Choroid plexus epithelial cell (primary cell): Measurements from ENCODE around the gene CFAP20DC.

ENCODE experiments used
- DNase-seq: peaks from one replicate; pipeline ENCODE4 v3.0.0-alpha.2; 2010; ENCODE audit warnings: low read depth
- H3K4me3 ChIP-seq: 2 replicates; pipeline ENCODE4 v1.5.1; 2011; ENCODE audit warnings: low read depth, mild to moderate bottlenecking, control low read depth, low read length, moderate library complexity
- CTCF ChIP-seq: conservative IDR thresholded peaks from 2 replicates; pipeline ENCODE4 v1.5.1; 2011; ENCODE audit warnings: low read depth, mild to moderate bottlenecking, control low read depth, inconsistent platforms, low read length, moderate library complexity

CFAP20DC gene

GRCh38 chr3:58766587-58767282 lies 283.1 kb downstream of the CFAP20DC start:
- DNase-seq: no peak
- no peak for TF ChIP-seq CTCF
- H3K4me3 ChIP-seq: no peak overlapping the region

- no peak overlapping the region for H3K4me3 ChIP-seq
- no peak for DNase-seq
- no peak for TF ChIP-seq CTCF
Observed at GRCh38 chr3:58755150-58755549, 294.7 kb downstream of the CFAP20DC start.

GRCh38 chr3:58754074-58754473 lies 295.8 kb downstream of the CFAP20DC start:
- DNase-seq: no peak
- TF ChIP-seq CTCF: no peak
- no peak overlapping the region for H3K4me3 ChIP-seq

- no peak overlapping the region for H3K4me3 ChIP-seq
- no peak for TF ChIP-seq CTCF
- no peak for DNase-seq
Observed at GRCh38 chr3:58751882-58752567, 297.8 kb downstream of the CFAP20DC start.

DNA sequence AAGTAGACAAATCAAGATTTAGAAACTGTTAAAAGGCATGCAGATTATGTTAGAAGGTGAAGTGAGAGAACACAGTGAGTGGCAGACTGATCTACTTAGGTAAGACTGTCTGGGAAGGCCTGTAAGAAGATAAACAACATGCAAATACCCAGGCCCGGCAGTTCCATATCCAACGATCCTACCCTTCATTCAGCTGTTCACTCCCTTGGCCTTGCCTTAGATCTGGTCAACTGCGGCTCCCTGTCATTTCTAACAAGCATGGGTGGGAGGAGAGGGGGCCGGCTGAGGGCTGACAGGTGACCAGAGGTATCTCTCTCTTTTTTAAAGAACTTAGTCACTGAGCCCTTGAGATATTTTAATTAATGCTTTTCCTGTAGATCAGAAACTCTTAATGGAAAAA lies 298.6 kb downstream of the CFAP20DC start:
- no peak overlapping the region for H3K4me3 ChIP-seq
- no peak for TF ChIP-seq CTCF
- DNase-seq: no peak

- H3K4me3 ChIP-seq: no peak overlapping the region
- DNase-seq: no peak
- TF ChIP-seq CTCF: no peak
Observed at GRCh38 chr3:58749948-58750347, 299.9 kb downstream of the CFAP20DC start.

DNA sequence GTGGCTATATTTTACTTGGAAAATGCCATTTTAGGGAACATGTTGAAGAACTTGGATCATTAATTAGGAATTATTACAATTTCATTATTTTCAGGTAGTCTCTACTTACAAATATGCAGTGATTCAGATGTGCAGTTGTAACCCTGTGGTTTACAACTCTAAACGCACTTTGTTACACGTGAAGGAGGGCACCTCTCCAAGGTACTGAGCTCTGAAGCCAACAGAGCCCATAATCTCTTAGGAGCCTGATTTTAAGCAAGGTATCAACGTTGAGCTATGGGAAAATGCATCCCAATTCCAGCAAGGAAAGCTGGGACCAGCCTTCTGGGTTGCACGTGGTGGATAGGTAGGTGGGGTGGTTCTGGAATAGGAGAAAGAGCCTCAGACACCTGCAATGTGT lies 301.8 kb downstream of the CFAP20DC start:
- no peak overlapping the region for H3K4me3 ChIP-seq
- DNase-seq: no peak
- no peak for TF ChIP-seq CTCF
